A673 (cell line): Measurements from ENCODE around the gene GPR142. TPM values are rescaled to one million over a fixed set of nuclear protein-coding genes. Genes with fewer than 3 reads are reported as not detected.

Experiments used
- BruUV-seq: library from RNA; stranded (reverse); fragments of 400-500 nt; replicated peaks from 2 replicates; lab custom pipeline; 2021; lab: Mats Ljungman, UMichigan
- CTCF ChIA-PET: fragments of 300-600 bp; sonication (Branson Sonifier 250); formaldehyde crosslinking; loops from one replicate; lab custom pipeline; 2022; ENCODE audit warnings: antibody characterized with exemption; lab: Charles Lee
- POLR2A ChIA-PET: fragments of 300-600 bp; sonication (Branson Sonifier 250); formaldehyde crosslinking; loops from one replicate; lab custom pipeline; 2022; ENCODE audit warnings: antibody characterized with exemption; ENCODE audit not compliant: low non-redundant PET; lab: Charles Lee
- DNase-seq: peaks from one replicate; pipeline ENCODE4 v3.0.0-alpha.2; 2015; ENCODE audit warnings: low spot score
- H3K27ac ChIP-seq: fragments of 200-600 bp; sonication (generic); 2 replicates; pipeline ENCODE4 v1.5.1; 2016; ENCODE audit warnings: mixed run types, low read depth, mild to moderate bottlenecking, mixed read lengths, antibody characterized with exemption, low read length; ENCODE audit not compliant: poor library complexity, severe bottlenecking
- H3K27me3 ChIP-seq: fragments of 200-600 bp; sonication (generic); replicated peaks from 2 replicates; pipeline ENCODE4 v1.6.1; 2017; ENCODE audit warnings: mixed run types, low read depth, mild to moderate bottlenecking, mixed read lengths, antibody characterized with exemption, low read length; ENCODE audit not compliant: insufficient read depth, poor library complexity
- H3K36me3 ChIP-seq: fragments of 200-600 bp; sonication (generic); 2 replicates; pipeline ENCODE4 v1.6.1; 2016; ENCODE audit warnings: mixed run types, mild to moderate bottlenecking, mixed read lengths, antibody characterized with exemption, low read length; ENCODE audit not compliant: insufficient read depth, poor library complexity, severe bottlenecking
- H3K4me1 ChIP-seq: fragments of 200-600 bp; sonication (generic); 2 replicates; pipeline ENCODE4 v1.6.1; 2017; ENCODE audit warnings: mixed run types, mild to moderate bottlenecking, mixed read lengths, antibody characterized with exemption, low read length; ENCODE audit not compliant: insufficient read depth, poor library complexity, severe bottlenecking
- H3K4me3 ChIP-seq: fragments of 200-600 bp; sonication (generic); 2 replicates; pipeline ENCODE4 v1.5.1; 2016; ENCODE audit warnings: low read depth, mixed run types, mild to moderate bottlenecking, mixed read lengths, low read length; ENCODE audit not compliant: poor library complexity, severe bottlenecking
- H3K9me3 ChIP-seq: fragments of 200-600 bp; sonication (generic); 2 replicates; pipeline ENCODE4 v1.6.1; 2016; ENCODE audit warnings: mixed run types, low read depth, mild to moderate bottlenecking, mixed read lengths, antibody characterized with exemption, low read length; ENCODE audit not compliant: poor library complexity, severe bottlenecking
- CTCF ChIP-seq: fragments of 300-800, 200-600 bp; sonication (generic); conservative IDR thresholded peaks from 2 replicates; pipeline ENCODE4 v1.5.1; 2017; ENCODE audit warnings: low read depth, mild to moderate bottlenecking, antibody characterized with exemption, low read length, moderate library complexity, mixed read lengths
- EZH2 ChIP-seq: fragments of 200-600 bp; sonication (generic); IDR thresholded peaks from 2 replicates; pipeline ENCODE4 v1.6.1; 2017; ENCODE audit warnings: borderline replicate concordance, low read depth, mild to moderate bottlenecking, mixed read lengths, antibody characterized with exemption, low read length; ENCODE audit not compliant: poor library complexity, severe bottlenecking
- intact Hi-C: fragments of 100-400 bp; cut with micrococcal nuclease; formaldehyde crosslinking; loops from one replicate; pipeline ENCODE4 v1.10.0; 2022; ENCODE audit not compliant: unreplicated experiment
- total RNA-seq: library from RNA; stranded (reverse); gene quantifications from 2 replicates; pipeline ENCODE4 v1.2.3, GENCODE V29; 2021

Gene GPR142
- total RNA-seq, 1 experiment from 2014 or later, result 0.24 TPM

- no peak for DNase-seq
- no peaks in the 10 kb centered on the region for H3K9me3 ChIP-seq
- H3K27me3 ChIP-seq, result peaks cover 4% of the 10 kb centered on the region
- H3K27ac ChIP-seq, result no peak overlapping the region
- ChIA-PET CTCF (no interaction called here), POLR2A (no interaction called here)
- no peak overlapping the region for H3K4me3 ChIP-seq
- BruUV-seq, result no TSS peak
- TF ChIP-seq EZH2 (no peak), CTCF (no peak)
- H3K4me1 ChIP-seq, result no peaks in the 10 kb centered on the region
- no peaks in the 10 kb centered on the region for H3K36me3 ChIP-seq
- intact Hi-C loops, result no loop called here
Observed at GRCh38 chr17:74419928-74420411, 52.7 kb downstream of the GPR142 start.

Other genes with a start within 250 kb of the GPR142 start
- 936 and 996 TPM in 2 replicates for gene RPL38, start 163.8 kb upstream of the GPR142 start, total RNA-seq
- gene TTYH2, start 153.9 kb upstream of the GPR142 start, total RNA-seq, result 13.7 and 15.4 TPM in 2 replicates
- gene DNAI2, start 93.3 kb upstream of the GPR142 start, total RNA-seq, result not detected in 2 replicates
- not detected in 2 replicates for gene KIF19, start 41.3 kb upstream of the GPR142 start, total RNA-seq
- gene BTBD17, start 5.6 kb upstream of the GPR142 start, total RNA-seq, result 3.3 and 3.4 TPM in 2 replicates
- 0.57 TPM in 1 of 2 replicates, not detected in the other for gene GPRC5C, start 64.6 kb downstream of the GPR142 start, total RNA-seq
- gene CD300A, start 99.1 kb downstream of the GPR142 start, total RNA-seq, result not detected in 2 replicates
- gene CD300LB, start 164.0 kb downstream of the GPR142 start, total RNA-seq, result not detected in 2 replicates
- gene CD300C, start 178.6 kb downstream of the GPR142 start, total RNA-seq, result not detected in 2 replicates
- gene CD300H, start 200.0 kb downstream of the GPR142 start, total RNA-seq, result not detected in 2 replicates
- not detected in 2 replicates for gene CD300LD, start 224.8 kb downstream of the GPR142 start, total RNA-seq